ENCODE data around the gene DEAF1. TPM values are rescaled to one million over a fixed set of nuclear protein-coding genes. Genes with fewer than 3 reads are reported as not detected.

Gene DEAF1
- total and polyA plus RNA-seq, 9 of the 15 experiments (the other 6 are each of a cell fraction or from before 2014, with no cell fraction given) = 2.0 to 69.1 (median 26.8) TPM

DNA sequence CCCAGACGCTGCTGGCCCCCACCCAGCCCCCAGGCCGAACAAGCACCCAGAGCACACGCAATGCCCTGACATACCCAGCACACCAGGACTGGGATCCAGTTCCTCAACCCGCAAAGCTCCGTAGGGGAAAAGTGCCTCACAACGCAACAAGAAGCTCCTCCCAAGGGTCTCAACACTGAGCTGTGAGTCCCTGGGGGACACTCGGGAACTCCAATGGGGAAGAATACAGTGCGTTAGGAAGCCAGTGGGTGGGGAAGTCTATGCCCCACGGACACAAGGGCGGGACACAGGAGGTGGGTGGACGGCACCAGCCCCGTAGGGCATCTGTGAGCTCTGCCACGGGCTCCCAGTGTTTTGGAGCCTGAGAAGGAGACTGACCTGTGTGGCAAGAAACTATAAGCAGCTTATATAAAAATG lies 1.6 kb downstream of the DEAF1 start:
- Histone ChIP-seq H3K27ac (ENCODE audit: extremely low read depth, low read depth, low read length) (peak overlapping the region; percentile 74), H2AFZ (ENCODE audit: low read depth, low read length) (no peak overlapping the region; the same call in 1 of the 2 replicates), H3K79me2 (ENCODE audit: control insufficient read depth, insufficient read depth, low read length) (peaks cover 80% of the 10 kb centered on the region), H3K4me1 (replicated peaks in 1 of 2; ENCODE audit: control insufficient read depth in 2 of 2, insufficient read depth in 2 of 2, low read length in 2 of 2) (peaks cover 40 to 73% of the 10 kb centered on the region in 2 experiments), H4K20me1 (replicated peaks; ENCODE audit: control insufficient read depth, insufficient read depth, low read length) (peaks cover 6% of the 10 kb centered on the region), H3K9me3 (replicated peaks; ENCODE audit: control insufficient read depth, insufficient read depth, low read depth, low read length) (no peaks in the 10 kb centered on the region), H3K4me3 (peak overlapping the region; percentile 98), H3K9me1 (ENCODE audit: control insufficient read depth, insufficient read depth, low read length) (peaks cover 4% of the 10 kb centered on the region), H3K4me2 (ENCODE audit: insufficient read depth, low read length) (peak overlapping the region; percentile 89), H3K27me3 (ENCODE audit: control insufficient read depth in 2 of 2, insufficient read depth in 2 of 2, low read length in 2 of 2) (no peaks in the 10 kb centered on the region), H3K36me3 (ENCODE audit: control insufficient read depth, insufficient read depth, low read length) (peaks cover 27% of the 10 kb centered on the region; the same call in 2 of the 3 replicates), H3K9ac (ENCODE audit: insufficient read depth in 1 of 2, low read depth in 2 of 2, low read length in 2 of 2) (peak overlapping the region; percentile 92 to 96)
- ATAC-seq (no peak), DNase-seq (ENCODE audit: extremely low read depth in 1 of 4, low spot score in 3 of 4) (peak in 1 of 4 experiments; percentile 44), FAIRE-seq (peak; percentile 15)
- in situ Hi-C loops (cut with MboI) (no loop called here), intact Hi-C loops (cut with micrococcal nuclease) (loop anchor here (10.0 kb wide), 1 partner anchor 139 kb away; no protein-coding TSS in a partner anchor)
- CTCF ChIA-PET (ENCODE audit: low intra/inter-chr PET ratio) = no interaction called here
- POLR2A ChIA-PET = interaction anchor here (0.6 to 1.3 kb wide), 10 partner anchors 8 to 426 kb away, joined by 3 to 5 read pairs (median 3); partner anchors contain the start of gene TALDO1
- WGBS (ENCODE audit: insufficient coverage, low coverage, missing lambda C conversion rate) = 4% methylated on average over 13 of the region's 13 CpGs
- no TSS peak for BruUV-seq (replicated peaks)
- TF ChIP-seq ARHGAP35 (IDR thresholded peaks at IDR 0.05; ENCODE audit: partially characterized antibody) (no peak), PRPF4 (IDR thresholded peaks at IDR 0.05; ENCODE audit: insufficient read depth, low read depth, low read length, poor library complexity, severe bottlenecking) (no peak), MLX (CRISPR knock-in tag; conservative IDR thresholded peaks at IDR 0.05) (no peak), EP400 (IDR thresholded peaks at IDR 0.05) (peak; percentile 48), SMARCE1 (IDR thresholded peaks at IDR 0.05) (0 out of 2 replicates have a peak, but pooled peaks have one; percentile 4), ZNF507 (tag; conservative IDR thresholded peaks at IDR 0.05) (no peak), SREBF2 (CRISPR knock-in tag; IDR thresholded peaks at IDR 0.05) (no peak)
- TF ChIP-seq, protein P1, sequence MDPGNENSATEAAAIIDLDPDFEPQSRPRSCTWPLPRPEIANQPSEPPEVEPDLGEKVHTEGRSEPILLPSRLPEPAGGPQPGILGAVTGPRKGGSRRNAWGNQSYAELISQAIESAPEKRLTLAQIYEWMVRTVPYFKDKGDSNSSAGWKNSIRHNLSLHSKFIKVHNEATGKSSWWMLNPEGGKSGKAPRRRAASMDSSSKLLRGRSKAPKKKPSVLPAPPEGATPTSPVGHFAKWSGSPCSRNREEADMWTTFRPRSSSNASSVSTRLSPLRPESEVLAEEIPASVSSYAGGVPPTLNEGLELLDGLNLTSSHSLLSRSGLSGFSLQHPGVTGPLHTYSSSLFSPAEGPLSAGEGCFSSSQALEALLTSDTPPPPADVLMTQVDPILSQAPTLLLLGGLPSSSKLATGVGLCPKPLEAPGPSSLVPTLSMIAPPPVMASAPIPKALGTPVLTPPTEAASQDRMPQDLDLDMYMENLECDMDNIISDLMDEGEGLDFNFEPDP (CRISPR knock-in tag; IDR thresholded peaks at IDR 0.05) = no peak
- TF ChIP-seq, protein P2, sequence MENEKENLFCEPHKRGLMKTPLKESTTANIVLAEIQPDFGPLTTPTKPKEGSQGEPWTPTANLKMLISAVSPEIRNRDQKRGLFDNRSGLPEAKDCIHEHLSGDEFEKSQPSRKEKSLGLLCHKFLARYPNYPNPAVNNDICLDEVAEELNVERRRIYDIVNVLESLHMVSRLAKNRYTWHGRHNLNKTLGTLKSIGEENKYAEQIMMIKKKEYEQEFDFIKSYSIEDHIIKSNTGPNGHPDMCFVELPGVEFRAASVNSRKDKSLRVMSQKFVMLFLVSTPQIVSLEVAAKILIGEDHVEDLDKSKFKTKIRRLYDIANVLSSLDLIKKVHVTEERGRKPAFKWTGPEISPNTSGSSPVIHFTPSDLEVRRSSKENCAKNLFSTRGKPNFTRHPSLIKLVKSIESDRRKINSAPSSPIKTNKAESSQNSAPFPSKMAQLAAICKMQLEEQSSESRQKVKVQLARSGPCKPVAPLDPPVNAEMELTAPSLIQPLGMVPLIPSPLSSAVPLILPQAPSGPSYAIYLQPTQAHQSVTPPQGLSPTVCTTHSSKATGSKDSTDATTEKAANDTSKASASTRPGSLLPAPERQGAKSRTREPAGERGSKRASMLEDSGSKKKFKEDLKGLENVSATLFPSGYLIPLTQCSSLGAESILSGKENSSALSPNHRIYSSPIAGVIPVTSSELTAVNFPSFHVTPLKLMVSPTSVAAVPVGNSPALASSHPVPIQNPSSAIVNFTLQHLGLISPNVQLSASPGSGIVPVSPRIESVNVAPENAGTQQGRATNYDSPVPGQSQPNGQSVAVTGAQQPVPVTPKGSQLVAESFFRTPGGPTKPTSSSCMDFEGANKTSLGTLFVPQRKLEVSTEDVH (IDR thresholded peaks at IDR 0.05; ENCODE audit: low read depth, partially characterized antibody) = no peak
- TF ChIP-seq, protein P3, sequence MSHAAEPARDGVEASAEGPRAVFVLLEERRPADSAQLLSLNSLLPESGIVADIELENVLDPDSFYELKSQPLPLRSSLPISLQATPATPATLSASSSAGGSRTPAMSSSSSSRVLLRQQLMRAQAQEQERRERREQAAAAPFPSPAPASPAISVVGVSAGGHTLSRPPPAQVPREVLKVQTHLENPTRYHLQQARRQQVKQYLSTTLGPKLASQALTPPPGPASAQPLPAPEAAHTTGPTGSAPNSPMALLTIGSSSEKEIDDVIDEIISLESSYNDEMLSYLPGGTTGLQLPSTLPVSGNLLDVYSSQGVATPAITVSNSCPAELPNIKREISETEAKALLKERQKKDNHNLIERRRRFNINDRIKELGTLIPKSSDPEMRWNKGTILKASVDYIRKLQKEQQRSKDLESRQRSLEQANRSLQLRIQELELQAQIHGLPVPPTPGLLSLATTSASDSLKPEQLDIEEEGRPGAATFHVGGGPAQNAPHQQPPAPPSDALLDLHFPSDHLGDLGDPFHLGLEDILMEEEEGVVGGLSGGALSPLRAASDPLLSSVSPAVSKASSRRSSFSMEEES (CRISPR knock-in tag; IDR thresholded peaks at IDR 0.05) = no peak
- TF ChIP-seq, protein P4, sequence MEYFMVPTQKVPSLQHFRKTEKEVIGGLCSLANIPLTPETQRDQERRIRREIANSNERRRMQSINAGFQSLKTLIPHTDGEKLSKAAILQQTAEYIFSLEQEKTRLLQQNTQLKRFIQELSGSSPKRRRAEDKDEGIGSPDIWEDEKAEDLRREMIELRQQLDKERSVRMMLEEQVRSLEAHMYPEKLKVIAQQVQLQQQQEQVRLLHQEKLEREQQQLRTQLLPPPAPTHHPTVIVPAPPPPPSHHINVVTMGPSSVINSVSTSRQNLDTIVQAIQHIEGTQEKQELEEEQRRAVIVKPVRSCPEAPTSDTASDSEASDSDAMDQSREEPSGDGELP (CRISPR knock-in tag; IDR thresholded peaks at IDR 0.05; ENCODE audit: borderline replicate concordance) = peak; percentile 5; the same call in 1 of the 2 replicates
